SJCRH30 (cell line): ENCODE measurements around the gene IPCEF1. TPM values are rescaled to one million over a fixed set of nuclear protein-coding genes. Genes with fewer than 3 reads are reported as not detected.
A peak's percentile ranks its signal among the peaks of the same experiment; 100 is the strongest.
"Not testable (repeated sequence)": the region's sequence is repeated elsewhere in the genome, so short reads cannot be mapped to it uniquely, and the experiment has no call there.

Source experiments
- DNase-seq, 2 experiments: peaks; one replicate each; pipeline ENCODE4 v3.0.0-alpha.2; 2015 to 2020
- H3K27ac ChIP-seq: fragments of 250-450 bp; sonication (Bioruptor Pico); 2 replicates; pipeline ENCODE4 v1.5.1; 2020; ENCODE audit warnings: mild to moderate bottlenecking, moderate library complexity
- H3K27me3 ChIP-seq: fragments of 250-450 bp; sonication (Bioruptor Pico); 2 replicates; pipeline ENCODE4 v1.5.1; 2020; ENCODE audit warnings: mild to moderate bottlenecking, moderate library complexity
- H3K36me3 ChIP-seq: fragments of 250-450 bp; sonication (Bioruptor Pico); 2 replicates; pipeline ENCODE4 v1.5.1; 2020; ENCODE audit warnings: mild to moderate bottlenecking, moderate library complexity
- H3K4me1 ChIP-seq: fragments of 250-450 bp; sonication (Bioruptor Pico); 2 replicates; pipeline ENCODE4 v1.5.1; 2020; ENCODE audit warnings: mild to moderate bottlenecking, moderate library complexity
- H3K4me3 ChIP-seq: fragments of 250-450 bp; sonication (Bioruptor Pico); 2 replicates; pipeline ENCODE4 v1.5.1; 2020; ENCODE audit warnings: mild to moderate bottlenecking, moderate library complexity
- H3K9me3 ChIP-seq: fragments of 250-450 bp; sonication (Bioruptor Pico); replicated peaks from 2 replicates; pipeline ENCODE4 v1.5.1; 2020; ENCODE audit warnings: mild to moderate bottlenecking, moderate library complexity
- total RNA-seq: library from RNA; depleted of rRNA; stranded (reverse); fragments of >200 nt; shearing (Covaris generic); gene quantifications from 2 replicates; pipeline ENCODE4 v1.2.3, GENCODE V29; 2014

IPCEF1 gene
- total RNA-seq, 1 experiment from 2014 or later, result 1.5 TPM

- H3K4me1 ChIP-seq, result no peaks in the 10 kb centered on the region
- H3K9me3 ChIP-seq, result no peaks in the 10 kb centered on the region
- H3K4me3 ChIP-seq, result no peak overlapping the region
- no peak for DNase-seq
- no peaks in the 10 kb centered on the region for H3K27me3 ChIP-seq
- no peaks in the 10 kb centered on the region for H3K36me3 ChIP-seq
- no peak overlapping the region for H3K27ac ChIP-seq
Measured at GRCh38 chr6:154228521-154228905, 128.1 kb downstream of the IPCEF1 start.

- H3K27me3 ChIP-seq, result no peaks in the 10 kb centered on the region
- DNase-seq, result no peak
- H3K4me1 ChIP-seq, result no peaks in the 10 kb centered on the region
- no peak overlapping the region for H3K27ac ChIP-seq
- H3K4me3 ChIP-seq, result no peak overlapping the region
- H3K9me3 ChIP-seq, result no peaks in the 10 kb centered on the region
- H3K36me3 ChIP-seq, result no peaks in the 10 kb centered on the region
Measured at GRCh38 chr6:154227862-154228520, 128.6 kb downstream of the IPCEF1 start.

- no peaks in the 10 kb centered on the region for H3K27me3 ChIP-seq
- H3K27ac ChIP-seq, result no peak overlapping the region
- no peaks in the 10 kb centered on the region for H3K36me3 ChIP-seq
- H3K4me3 ChIP-seq, result no peak overlapping the region
- DNase-seq, result no peak
- no peaks in the 10 kb centered on the region for H3K4me1 ChIP-seq
- no peaks in the 10 kb centered on the region for H3K9me3 ChIP-seq
Measured at GRCh38 chr6:154226461-154226860, 130.1 kb downstream of the IPCEF1 start.

- no peak overlapping the region for H3K4me3 ChIP-seq
- H3K36me3 ChIP-seq, result no peaks in the 10 kb centered on the region
- no peaks in the 10 kb centered on the region for H3K4me1 ChIP-seq
- no peaks in the 10 kb centered on the region for H3K27me3 ChIP-seq
- H3K27ac ChIP-seq, result no peak overlapping the region
- H3K9me3 ChIP-seq, result no peaks in the 10 kb centered on the region
- DNase-seq, result no peak
Measured at GRCh38 chr6:154223296-154223695, 133.3 kb downstream of the IPCEF1 start.

- no peak for DNase-seq
Measured at GRCh38 chr6:154222716-154223115, 133.9 kb downstream of the IPCEF1 start.

GRCh38 chr6:154219250-154219649 lies 137.4 kb downstream of the IPCEF1 start:
- no peaks in the 10 kb centered on the region for H3K27me3 ChIP-seq
- H3K36me3 ChIP-seq, result no peaks in the 10 kb centered on the region
- H3K27ac ChIP-seq, result no peak overlapping the region
- no peaks in the 10 kb centered on the region; the same call in 1 of the 2 replicates for H3K9me3 ChIP-seq
- DNase-seq, result no peak
- no peak overlapping the region for H3K4me3 ChIP-seq
- H3K4me1 ChIP-seq, result no peaks in the 10 kb centered on the region

More at GRCh38 chr6:154222716-154223115, 133.9 kb downstream of the IPCEF1 start:
- no peak overlapping the region for H3K4me3 ChIP-seq
- H3K27me3 ChIP-seq, result no peaks in the 10 kb centered on the region
- no peak overlapping the region for H3K27ac ChIP-seq
- H3K9me3 ChIP-seq, result no peaks in the 10 kb centered on the region; the same call in 1 of the 2 replicates
- no peaks in the 10 kb centered on the region for H3K36me3 ChIP-seq
- no peaks in the 10 kb centered on the region for H3K4me1 ChIP-seq

- no peaks in the 10 kb centered on the region for H3K27me3 ChIP-seq
- H3K27ac ChIP-seq, result no peak overlapping the region
- H3K9me3 ChIP-seq, result no peaks in the 10 kb centered on the region; the same call in 1 of the 2 replicates
- no peaks in the 10 kb centered on the region for H3K4me1 ChIP-seq
- no peak for DNase-seq
- no peak overlapping the region for H3K4me3 ChIP-seq
- no peaks in the 10 kb centered on the region for H3K36me3 ChIP-seq
Measured at GRCh38 chr6:154218787-154219186, 137.8 kb downstream of the IPCEF1 start.

- no peaks in the 10 kb centered on the region for H3K27me3 ChIP-seq
- H3K4me1 ChIP-seq, result no peaks in the 10 kb centered on the region
- H3K36me3 ChIP-seq, result no peaks in the 10 kb centered on the region
- H3K4me3 ChIP-seq, result no peak overlapping the region
- no peaks in the 10 kb centered on the region; the same call in 1 of the 2 replicates for H3K9me3 ChIP-seq
- DNase-seq, result peak in 1 of 2 experiments; percentile 6
- H3K27ac ChIP-seq, result no peak overlapping the region
Measured at GRCh38 chr6:154218301-154218700, 138.3 kb downstream of the IPCEF1 start.

- no peak for DNase-seq
Measured at GRCh38 chr6:154213782-154214181, 142.8 kb downstream of the IPCEF1 start.

GRCh38 chr6:154210678-154211077 lies 145.9 kb downstream of the IPCEF1 start:
- H3K4me3 ChIP-seq, result no peak overlapping the region
- no peaks in the 10 kb centered on the region for H3K36me3 ChIP-seq
- H3K9me3 ChIP-seq, result no peaks in the 10 kb centered on the region
- H3K27ac ChIP-seq, result no peak overlapping the region
- no peaks in the 10 kb centered on the region for H3K4me1 ChIP-seq
- no peak for DNase-seq
- H3K27me3 ChIP-seq, result no peaks in the 10 kb centered on the region

More at GRCh38 chr6:154213782-154214181, 142.8 kb downstream of the IPCEF1 start:
- H3K27ac ChIP-seq, result no peak overlapping the region
- H3K4me3 ChIP-seq, result no peak overlapping the region
- H3K36me3 ChIP-seq, result no peaks in the 10 kb centered on the region
- H3K9me3 ChIP-seq, result no peaks in the 10 kb centered on the region; the same call in 1 of the 2 replicates
- no peaks in the 10 kb centered on the region for H3K27me3 ChIP-seq
- H3K4me1 ChIP-seq, result no peaks in the 10 kb centered on the region

- H3K4me3 ChIP-seq, result no peak overlapping the region
- no peaks in the 10 kb centered on the region for H3K36me3 ChIP-seq
- H3K27me3 ChIP-seq, result no peaks in the 10 kb centered on the region
- no peaks in the 10 kb centered on the region for H3K9me3 ChIP-seq
- no peak overlapping the region for H3K27ac ChIP-seq
- H3K4me1 ChIP-seq, result no peaks in the 10 kb centered on the region
- DNase-seq, result no peak
Measured at GRCh38 chr6:154209555-154209954, 147.0 kb downstream of the IPCEF1 start.

- Histone ChIP-seq H3K4me1 (no peaks in the 10 kb centered on the region), H3K27ac (no peak overlapping the region), H3K9me3 (no peaks in the 10 kb centered on the region), H3K27me3 (no peaks in the 10 kb centered on the region), H3K36me3 (no peaks in the 10 kb centered on the region), H3K4me3 (no peak overlapping the region)
- no peak for DNase-seq
Measured at GRCh38 chr6:154206996-154207395, 149.6 kb downstream of the IPCEF1 start.

GRCh38 chr6:154206141-154206540 lies 150.5 kb downstream of the IPCEF1 start:
- DNase-seq, result no peak
- Histone ChIP-seq H3K9me3 (no peaks in the 10 kb centered on the region), H3K27ac (no peak overlapping the region), H3K36me3 (no peaks in the 10 kb centered on the region), H3K4me1 (no peaks in the 10 kb centered on the region), H3K4me3 (no peak overlapping the region), H3K27me3 (no peaks in the 10 kb centered on the region)

GRCh38 chr6:154202958-154203357 lies 153.6 kb downstream of the IPCEF1 start:
- Histone ChIP-seq H3K9me3 (no peaks in the 10 kb centered on the region), H3K4me1 (no peaks in the 10 kb centered on the region), H3K4me3 (no peak overlapping the region), H3K27ac (no peak overlapping the region), H3K27me3 (no peaks in the 10 kb centered on the region), H3K36me3 (no peaks in the 10 kb centered on the region)
- no peak for DNase-seq

- H3K27ac ChIP-seq, result no peak overlapping the region
Measured at GRCh38 chr6:154202339-154202738, 154.3 kb downstream of the IPCEF1 start.

GRCh38 chr6:154201688-154202087 lies 154.9 kb downstream of the IPCEF1 start:
- H3K27me3 ChIP-seq, H3K4me1 ChIP-seq, H3K27ac ChIP-seq, DNase-seq, H3K4me3 ChIP-seq, H3K36me3 ChIP-seq, H3K9me3 ChIP-seq: not testable (repeated sequence)

More at GRCh38 chr6:154202339-154202738, 154.3 kb downstream of the IPCEF1 start:
- no peaks in the 10 kb centered on the region for H3K27me3 ChIP-seq
- H3K4me1 ChIP-seq, result no peaks in the 10 kb centered on the region
- DNase-seq, result no peak
- no peaks in the 10 kb centered on the region for H3K9me3 ChIP-seq
- no peak overlapping the region for H3K4me3 ChIP-seq
- H3K36me3 ChIP-seq, result no peaks in the 10 kb centered on the region
